ENCODE data around the gene CD2BP2. TPM values are rescaled to one million over a fixed set of nuclear protein-coding genes. Genes with fewer than 3 reads are reported as not detected.

CD2BP2 gene
- total and polyA plus RNA-seq, 8 donors = 42.9 to 59.1 (median 52.7) TPM

- intact Hi-C loops (cut with DNase I) = no loop called here
- Histone ChIP-seq H3K36me3 (peaks cover 0 to 17% of the 10 kb centered on the region in 2 donors), H3K27me3 (no peaks in the 10 kb centered on the region), H3K4me1 (peaks cover 7 to 42% of the 10 kb centered on the region in 2 donors), H3K9me3 (no peaks in the 10 kb centered on the region), H3K4me3 (peak within 1 kb of the TSS; percentile 74 to 78), H3K27ac (peak within 1 kb of the TSS; percentile 75 to 76)
- TF ChIP-seq CTCF (IDR thresholded peaks at IDR 0.05) = no peak
- DNase-seq (peak; percentile 84 to 94 (median 88)), ATAC-seq (peak; percentile 97)
Measured at GRCh38 chr16:30395155-30395991, 40.3 kb upstream of the CD2BP2 start, which contains the start of gene ZNF48. Gene ZNF48, plus strand, starts transcription at chr16:30395420. Its CDS starts 375 bp downstream, at chr16:30395795.

GRCh38 chr16:30394592-30395154 is 39.6 kb upstream of the CD2BP2 start:
- Histone ChIP-seq H3K4me3 (peak overlapping the region; percentile 74 to 78), H3K9me3 (no peaks in the 10 kb centered on the region), H3K27me3 (no peaks in the 10 kb centered on the region), H3K4me1 (peaks cover 7 to 37% of the 10 kb centered on the region in 2 donors), H3K36me3 (peaks cover 0 to 17% of the 10 kb centered on the region in 2 donors), H3K27ac (peak overlapping the region; percentile 75 to 76)
- intact Hi-C loops (cut with DNase I) = no loop called here
- no peak for DNase-seq
- TF ChIP-seq CTCF (IDR thresholded peaks at IDR 0.05) = no peak
- peak; percentile 15 for ATAC-seq

GRCh38 chr16:30383521-30383920 is 28.4 kb upstream of the CD2BP2 start:
- TF ChIP-seq CTCF (IDR thresholded peaks at IDR 0.05) = no peak
- Histone ChIP-seq H3K27ac (no peak overlapping the region), H3K4me1 (peaks cover 0 to 21% of the 10 kb centered on the region in 2 donors), H3K27me3 (no peaks in the 10 kb centered on the region), H3K4me3 (no peak overlapping the region), H3K9me3 (no peaks in the 10 kb centered on the region), H3K36me3 (no peaks in the 10 kb centered on the region)
- no peak for DNase-seq
- no peak for ATAC-seq
- intact Hi-C loops (cut with DNase I) = no loop called here

- DNase-seq = no peak
Measured at GRCh38 chr16:30382111-30382881, 27.2 kb upstream of the CD2BP2 start, which contains the start of gene SEPTIN1. Gene SEPTIN1, minus strand, starts transcription at chr16:30382561. Its CDS starts 19 bp downstream, at chr16:30382542.

More at GRCh38 chr16:30382111-30382881, 27.2 kb upstream of the CD2BP2 start, which contains the start of gene SEPTIN1:
- H3K27me3 ChIP-seq = no peaks in the 10 kb centered on the region
- peaks cover 2 to 27% of the 10 kb centered on the region in 2 donors for H3K4me1 ChIP-seq
- no peaks in the 10 kb centered on the region for H3K9me3 ChIP-seq
- no peaks in the 10 kb centered on the region for H3K36me3 ChIP-seq
- peak within 1 kb of the TSS in 1 of 2 donors; percentile 37 for H3K27ac ChIP-seq
- no peak for TF ChIP-seq CTCF (IDR thresholded peaks at IDR 0.05)
- ATAC-seq = no peak
- intact Hi-C loops (cut with DNase I) = no loop called here
- peak within 1 kb of the TSS in 1 of 2 donors; percentile 23 for H3K4me3 ChIP-seq

Measured in left lung (tissue), 10 donors.